Fibroblast of lung (primary cell): Measurements from ENCODE around the gene C8G. TPM values are rescaled to one million over a fixed set of nuclear protein-coding genes. Genes with fewer than 3 reads are reported as not detected.

Experiments used
- DNase-seq, 2 donors: peaks; one replicate each; pipeline versions ENCODE4 v3.0.0 to v3.0.0-alpha.2; 2010; ENCODE audit warnings: low read depth in 2 of 2
- H2AFZ ChIP-seq: 2 replicates; pipeline ENCODE4 v1.5.1; 2012; ENCODE audit warnings: low read length, control low read depth, inconsistent platforms
- H3K27ac ChIP-seq: 2 replicates; pipeline ENCODE4 v1.5.1; 2011; ENCODE audit warnings: low read length, control low read depth; ENCODE audit not compliant: insufficient read depth
- H3K27me3 ChIP-seq: 2 replicates; pipeline ENCODE4 v1.5.1; 2011; ENCODE audit warnings: mild to moderate bottlenecking, low read length; ENCODE audit not compliant: control insufficient read depth, insufficient read depth
- H3K36me3 ChIP-seq: 2 replicates; pipeline ENCODE4 v1.5.1; 2011; ENCODE audit warnings: low read length; ENCODE audit not compliant: control insufficient read depth, insufficient read depth
- H3K4me1 ChIP-seq: 2 replicates; pipeline ENCODE4 v1.5.1; 2011; ENCODE audit warnings: low read length; ENCODE audit not compliant: control insufficient read depth, insufficient read depth; ENCODE audit errors: extremely low read depth
- H3K4me2 ChIP-seq: 2 replicates; pipeline ENCODE4 v1.5.1; 2011; ENCODE audit warnings: low read length, control low read depth; ENCODE audit not compliant: insufficient read depth; ENCODE audit errors: extremely low read depth
- H3K4me3 ChIP-seq, 4 experiments: fragments of 200-600 bp in 1 of 4; sonication (generic) in 1 of 4; replicated peaks in 1 of 4; 2 replicates each; pipeline ENCODE4 v1.5.1; 2011 to 2016; ENCODE audit warnings: low read length in 4 of 4, low read depth in 3 of 4, mild to moderate bottlenecking in 3 of 4, control low read depth in 2 of 4, inconsistent platforms in 1 of 4, mixed read lengths in 1 of 4; ENCODE audit not compliant: insufficient read depth in 1 of 4; ENCODE audit errors: control extremely low read depth in 1 of 4
- H3K79me2 ChIP-seq: 2 replicates; pipeline ENCODE4 v1.5.1; 2012; ENCODE audit warnings: mild to moderate bottlenecking, low read length, inconsistent platforms; ENCODE audit not compliant: control insufficient read depth, insufficient read depth
- H3K9ac ChIP-seq: 2 replicates; pipeline ENCODE4 v1.5.1; 2011; ENCODE audit warnings: mild to moderate bottlenecking, low read length, control low read depth; ENCODE audit not compliant: insufficient read depth
- H3K9me3 ChIP-seq: 2 replicates; pipeline ENCODE4 v1.5.1; 2012; ENCODE audit warnings: low read depth, low read length; ENCODE audit not compliant: control insufficient read depth, insufficient read depth
- H4K20me1 ChIP-seq: 2 replicates; pipeline ENCODE4 v1.5.1; 2011; ENCODE audit warnings: low read length; ENCODE audit not compliant: control insufficient read depth, insufficient read depth; ENCODE audit errors: extremely low read depth
- CTCF ChIP-seq, 2 donors: IDR thresholded peaks in 1 of 2; conservative IDR thresholded peaks in 1 of 2; 1 replicate in 1 of 2; 2 replicates in 1 of 2; pipeline ENCODE4 v1.5.1; 2011 to 2012; ENCODE audit warnings: low read length in 2 of 2, control low read depth in 1 of 2, inconsistent platforms in 1 of 2, low read depth in 1 of 2, mild to moderate bottlenecking in 1 of 2
- EZH2 ChIP-seq: IDR thresholded peaks from 2 replicates; pipeline ENCODE4 v1.5.1; 2012; ENCODE audit warnings: low read length, control low read depth, mild to moderate bottlenecking; ENCODE audit errors: missing control alignments
- polyA plus RNA-seq, 2 donors: library from polyadenylated mRNA; depleted of rRNA in 1 of 2; stranded (reverse) in 1 of 2; unstranded in 1 of 2; fragments of >200 nt; gene quantifications; 2 replicates each; pipeline ENCODE4 v1.2.1, GENCODE V29; 2011 to 2012; ENCODE audit warnings: missing spikeins in 1 of 2
- total RNA-seq: library from RNA; depleted of rRNA; stranded (reverse); fragments of >200 nt; gene quantifications from 2 replicates; pipeline ENCODE4 v1.2.1, GENCODE V29; 2014

C8G gene
- total and polyA plus RNA-seq, 2 donors (not counting 1 experiment from before 2014, with no cell fraction given), result 0.40 to 1.2 TPM

- Histone ChIP-seq H3K36me3 (peaks cover 38% of the 10 kb centered on the region), H3K4me2 (no peak overlapping the region), H3K4me1 (peaks cover 2% of the 10 kb centered on the region), H3K9me3 (no peaks in the 10 kb centered on the region), H3K27ac (no peak overlapping the region), H3K27me3 (no peaks in the 10 kb centered on the region), H3K4me3 (no peak overlapping the region), H4K20me1 (no peaks in the 10 kb centered on the region), H3K79me2 (peaks cover 23% of the 10 kb centered on the region), H2AFZ (no peak overlapping the region), H3K9ac (no peak overlapping the region)
- no peak for DNase-seq
- TF ChIP-seq EZH2 (no peak), CTCF (conservative IDR thresholded peaks at IDR 0.05 in 1 of 2, IDR thresholded peaks at IDR 0.05 in 1 of 2; ENCODE audit: low read depth in 1 of 2, low read length in 2 of 2) (no peak)
These were observed 4.4 kb upstream of the C8G start for GRCh38 chr9:136940526-136941230.

- no peak for DNase-seq
- H3K79me2 ChIP-seq, result peaks cover 23% of the 10 kb centered on the region
- peaks cover 2% of the 10 kb centered on the region for H3K4me1 ChIP-seq
- no peak overlapping the region for H3K4me2 ChIP-seq
- H3K27ac ChIP-seq, result no peak overlapping the region
- no peak overlapping the region for H3K4me3 ChIP-seq
- H2AFZ ChIP-seq, result no peak overlapping the region
- no peak overlapping the region for H3K9ac ChIP-seq
- H3K27me3 ChIP-seq, result no peaks in the 10 kb centered on the region
- H3K9me3 ChIP-seq, result no peaks in the 10 kb centered on the region
- H3K36me3 ChIP-seq, result peaks cover 38% of the 10 kb centered on the region
- TF ChIP-seq EZH2, result no peak
- no peak for TF ChIP-seq CTCF (conservative IDR thresholded peaks at IDR 0.05 in 1 of 2, IDR thresholded peaks at IDR 0.05 in 1 of 2; ENCODE audit: low read depth in 1 of 2, low read length in 2 of 2)
- H4K20me1 ChIP-seq, result no peaks in the 10 kb centered on the region
These were observed 3.6 kb upstream of the C8G start for GRCh38 chr9:136941231-136942111.

- peak overlapping the region in 1 of 4 experiments; percentile 83 for H3K4me3 ChIP-seq
These were observed 2.7 kb upstream of the C8G start for GRCh38 chr9:136942112-136942880.

More at GRCh38 chr9:136942112-136942880, 2.7 kb upstream of the C8G start:
- Histone ChIP-seq H3K27ac (no peak overlapping the region), H3K27me3 (no peaks in the 10 kb centered on the region), H3K36me3 (peaks cover 38% of the 10 kb centered on the region), H3K4me2 (peak overlapping the region; percentile 88), H3K9me3 (no peaks in the 10 kb centered on the region), H4K20me1 (no peaks in the 10 kb centered on the region), H2AFZ (no peak overlapping the region), H3K9ac (peak overlapping the region; percentile 7), H3K4me1 (peaks cover 2% of the 10 kb centered on the region), H3K79me2 (peaks cover 23% of the 10 kb centered on the region)
- no peak for DNase-seq
- TF ChIP-seq EZH2 (no peak), CTCF (conservative IDR thresholded peaks at IDR 0.05 in 1 of 2, IDR thresholded peaks at IDR 0.05 in 1 of 2; ENCODE audit: low read depth in 1 of 2, low read length in 2 of 2) (no peak)
